ENCODE results near the gene GIN1.
"Not testable (repeated sequence)": the region's sequence is repeated elsewhere in the genome, so short reads cannot be mapped to it uniquely, and the experiment has no call there.

GIN1 gene, protein sequence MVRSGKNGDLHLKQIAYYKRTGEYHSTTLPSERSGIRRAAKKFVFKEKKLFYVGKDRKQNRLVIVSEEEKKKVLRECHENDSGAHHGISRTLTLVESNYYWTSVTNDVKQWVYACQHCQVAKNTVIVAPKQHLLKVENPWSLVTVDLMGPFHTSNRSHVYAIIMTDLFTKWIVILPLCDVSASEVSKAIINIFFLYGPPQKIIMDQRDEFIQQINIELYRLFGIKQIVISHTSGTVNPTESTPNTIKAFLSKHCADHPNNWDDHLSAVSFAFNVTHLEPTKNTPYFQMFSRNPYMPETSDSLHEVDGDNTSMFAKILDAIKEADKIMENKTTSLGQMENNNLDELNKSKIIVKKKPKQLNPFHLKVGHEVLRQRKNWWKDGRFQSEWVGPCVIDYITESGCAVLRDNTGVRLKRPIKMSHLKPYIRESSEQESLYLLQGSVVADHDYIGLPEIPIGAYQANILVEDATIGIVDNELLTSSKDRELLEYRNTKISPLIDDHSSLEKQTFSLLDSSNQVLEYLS

DNA sequence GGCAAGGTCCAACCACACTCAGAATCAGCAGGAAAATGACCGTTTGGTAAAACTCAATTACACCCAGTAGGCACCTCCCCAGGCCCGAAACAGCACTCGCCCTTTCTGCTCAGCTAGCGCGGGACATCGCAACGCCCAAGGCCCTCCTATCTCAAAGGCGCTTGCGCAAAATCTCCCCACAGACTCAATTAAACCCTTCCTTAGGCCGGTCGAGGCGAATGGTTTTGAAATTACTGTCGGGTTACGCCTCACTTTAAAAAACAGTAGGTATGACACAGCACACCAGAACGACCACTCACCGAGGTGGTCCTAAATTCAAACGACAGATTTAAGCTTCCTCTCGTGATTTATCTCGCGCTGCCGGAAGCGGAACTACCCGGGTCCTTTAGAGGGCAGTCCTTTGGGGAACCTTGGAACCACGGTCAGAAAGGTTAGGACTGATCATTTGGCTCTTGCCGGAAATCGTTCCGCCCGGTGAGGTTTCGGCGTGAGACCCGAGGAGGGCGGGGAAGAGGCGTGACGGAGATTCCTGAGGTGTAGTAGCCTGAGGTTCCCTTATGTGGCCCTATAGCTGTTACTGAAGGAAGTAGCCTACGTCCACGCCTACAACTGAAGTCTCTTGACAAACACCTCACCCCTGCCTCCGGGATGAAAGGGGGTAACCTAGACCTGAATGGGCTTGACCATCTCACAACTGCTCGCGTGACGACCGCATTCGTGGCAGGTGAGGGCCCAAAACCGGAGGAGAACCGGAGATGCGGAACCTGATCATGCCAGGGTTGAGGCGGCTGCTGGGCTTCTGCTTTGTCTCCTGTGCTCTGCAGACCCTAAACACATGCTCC lies at the start of gene GIN1, which contains the start of gene PPIP5K2:
Gene GIN1, minus strand, starts transcription at position 374 of the 842 bp plus-strand sequence. CDS start 11,431 bp downstream, outside the sequence.
Gene PPIP5K2, plus strand, starts transcription at position 537 of the 842 bp plus-strand sequence. CDS start 9,289 bp downstream, outside the sequence.
- Histone ChIP-seq H3K36me3 (ENCODE audit: control insufficient read depth, insufficient read depth, low read length) (no peaks in the 10 kb centered on the region), H3K9me3 (ENCODE audit: control insufficient read depth, insufficient read depth, low read length) (no peaks in the 10 kb centered on the region), H3K9ac (ENCODE audit: low read depth, low read length) (peak within 1 kb of the TSS; percentile 97), H3K4me3 (ENCODE audit: low read depth, low read length) (peak within 1 kb of the TSS; percentile 98), H3K27ac (ENCODE audit: low read depth, low read length) (peak within 1 kb of the TSS; percentile 99), H3K27me3 (ENCODE audit: control insufficient read depth, insufficient read depth, low read length) (no peaks in the 10 kb centered on the region), H3K4me1 (ENCODE audit: control insufficient read depth, insufficient read depth, low read length) (peaks cover 14% of the 10 kb centered on the region)

DNA sequence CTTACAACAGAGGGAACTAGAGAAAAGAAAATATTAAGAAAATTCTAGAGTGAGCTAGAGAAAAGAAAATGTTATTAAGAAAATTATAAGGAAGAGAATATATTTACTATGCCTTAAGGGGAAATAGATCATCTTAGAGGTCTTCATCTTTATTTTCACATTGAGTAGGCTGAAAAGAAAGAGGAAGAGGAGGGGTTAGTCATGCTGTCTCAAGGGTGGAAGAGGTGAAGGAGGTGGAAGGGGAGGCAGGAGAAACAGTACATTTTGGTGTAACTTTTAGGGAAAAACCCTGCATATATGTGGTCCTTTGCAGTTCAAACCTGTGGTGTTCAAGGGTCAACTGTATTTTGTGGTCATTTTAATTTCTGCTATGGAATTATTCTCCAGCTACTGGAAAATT lies 46.8 kb upstream of the GIN1 start:
- Histone ChIP-seq H3K27me3 (ENCODE audit: control insufficient read depth, insufficient read depth, low read length) (no peaks in the 10 kb centered on the region), H3K27ac (ENCODE audit: low read depth, low read length) (no peak overlapping the region), H3K4me1 (ENCODE audit: control insufficient read depth, insufficient read depth, low read length) (no peaks in the 10 kb centered on the region), H3K4me3 (ENCODE audit: low read depth, low read length) (no peak overlapping the region), H3K9me3 (ENCODE audit: control insufficient read depth, insufficient read depth, low read length) (no peaks in the 10 kb centered on the region), H3K36me3 (ENCODE audit: control insufficient read depth, insufficient read depth, low read length) (peaks cover 25% of the 10 kb centered on the region), H3K9ac (ENCODE audit: low read depth, low read length) (no peak overlapping the region)

DNA sequence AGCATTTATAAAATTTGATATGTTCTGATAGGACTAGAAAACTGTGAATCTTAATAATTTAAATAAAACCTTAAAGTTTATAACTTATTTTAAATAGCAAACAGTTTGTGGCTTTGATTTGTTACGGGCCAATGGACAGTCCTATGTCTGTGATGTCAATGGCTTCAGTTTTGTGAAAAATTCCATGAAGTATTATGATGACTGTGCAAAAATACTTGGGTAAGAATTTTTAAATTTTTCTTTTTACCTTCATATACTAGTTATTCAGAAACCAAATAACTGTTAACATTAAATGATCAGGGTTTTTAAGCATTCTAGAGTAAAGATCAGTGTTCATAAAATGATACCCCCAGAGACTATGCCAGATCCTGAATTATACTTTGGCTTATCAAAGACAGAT lies 31.2 kb upstream of the GIN1 start:
- H3K4me3 ChIP-seq (ENCODE audit: low read depth, low read length) = no peak overlapping the region
- peaks cover 60% of the 10 kb centered on the region for H3K36me3 ChIP-seq (ENCODE audit: control insufficient read depth, insufficient read depth, low read length)
- no peak overlapping the region for H3K9ac ChIP-seq (ENCODE audit: low read depth, low read length)
- H3K27ac ChIP-seq (ENCODE audit: low read depth, low read length) = no peak overlapping the region
- no peaks in the 10 kb centered on the region for H3K27me3 ChIP-seq (ENCODE audit: control insufficient read depth, insufficient read depth, low read length)
- H3K9me3 ChIP-seq (ENCODE audit: control insufficient read depth, insufficient read depth, low read length) = no peaks in the 10 kb centered on the region
- no peaks in the 10 kb centered on the region for H3K4me1 ChIP-seq (ENCODE audit: control insufficient read depth, insufficient read depth, low read length)

DNA sequence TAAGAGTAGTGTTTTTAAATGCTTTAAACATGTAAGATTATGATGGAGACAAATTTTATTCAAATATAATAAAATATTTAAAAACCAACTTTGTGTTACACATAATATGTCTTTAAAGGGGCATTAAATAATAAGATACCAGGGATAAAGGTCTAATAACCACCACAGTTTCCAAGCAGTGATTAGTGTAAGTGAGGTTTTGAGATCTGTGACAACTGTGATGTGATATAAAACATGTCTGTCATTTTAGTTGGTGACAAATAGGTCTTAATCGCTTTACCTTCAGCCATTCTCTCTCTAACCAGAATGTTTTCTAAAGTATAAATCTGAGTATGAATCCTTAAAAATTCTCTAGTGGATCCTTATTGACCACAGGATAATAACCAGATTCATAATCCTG lies 28.3 kb upstream of the GIN1 start:
- Histone ChIP-seq H3K27me3 (ENCODE audit: control insufficient read depth, insufficient read depth, low read length) (no peaks in the 10 kb centered on the region), H3K9me3 (ENCODE audit: control insufficient read depth, insufficient read depth, low read length) (no peaks in the 10 kb centered on the region), H3K9ac (ENCODE audit: low read depth, low read length) (no peak overlapping the region), H3K4me1 (ENCODE audit: control insufficient read depth, insufficient read depth, low read length) (no peaks in the 10 kb centered on the region), H3K4me3 (ENCODE audit: low read depth, low read length) (no peak overlapping the region), H3K36me3 (ENCODE audit: control insufficient read depth, insufficient read depth, low read length) (peaks cover 32% of the 10 kb centered on the region), H3K27ac (ENCODE audit: low read depth, low read length) (no peak overlapping the region)

- H3K36me3 ChIP-seq (ENCODE audit: control insufficient read depth, insufficient read depth, low read length) = peaks cover 18% of the 10 kb centered on the region
- no peaks in the 10 kb centered on the region for H3K4me1 ChIP-seq (ENCODE audit: control insufficient read depth, insufficient read depth, low read length)
Observed at GRCh38 chr5:103145196-103145595, 25.3 kb upstream of the GIN1 start.

DNA sequence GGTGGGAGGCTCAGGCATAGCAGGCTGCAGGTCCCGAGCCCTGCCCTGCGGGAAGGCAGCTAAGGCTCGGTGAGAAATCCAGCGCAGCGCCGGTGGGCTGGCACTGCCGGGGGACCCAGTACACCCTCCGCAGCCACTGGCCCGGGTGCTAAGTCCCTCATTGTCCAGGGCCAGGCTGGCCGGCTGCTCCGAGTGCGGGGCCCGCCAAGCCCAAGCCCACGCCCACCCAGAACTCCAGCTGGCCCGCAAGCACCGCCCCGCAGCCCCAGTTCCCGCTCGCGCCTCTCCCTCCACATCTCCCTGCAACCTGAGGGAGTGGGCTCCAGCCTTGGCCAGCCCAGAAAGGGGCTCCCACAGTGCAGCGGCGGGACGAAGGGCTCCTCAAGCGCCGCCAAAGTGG lies 22.2 kb upstream of the GIN1 start:
- H3K27me3 ChIP-seq (ENCODE audit: control insufficient read depth, insufficient read depth, low read length); H3K27ac ChIP-seq (ENCODE audit: low read depth, low read length); H3K9me3 ChIP-seq (ENCODE audit: control insufficient read depth, insufficient read depth, low read length); H3K4me3 ChIP-seq (ENCODE audit: low read depth, low read length); H3K9ac ChIP-seq (ENCODE audit: low read depth, low read length); H3K4me1 ChIP-seq (ENCODE audit: control insufficient read depth, insufficient read depth, low read length): not testable (repeated sequence)
- peaks cover 18% of the 10 kb centered on the region; the same call in 1 of the 2 replicates for H3K36me3 ChIP-seq (ENCODE audit: control insufficient read depth, insufficient read depth, low read length)

More at GRCh38 chr5:103145196-103145595, 25.3 kb upstream of the GIN1 start:
- H3K27ac ChIP-seq (ENCODE audit: low read depth, low read length) = no peak overlapping the region
- no peaks in the 10 kb centered on the region for H3K9me3 ChIP-seq (ENCODE audit: control insufficient read depth, insufficient read depth, low read length)
- no peaks in the 10 kb centered on the region for H3K27me3 ChIP-seq (ENCODE audit: control insufficient read depth, insufficient read depth, low read length)
- no peak overlapping the region for H3K9ac ChIP-seq (ENCODE audit: low read depth, low read length)
- H3K4me3 ChIP-seq (ENCODE audit: low read depth, low read length) = no peak overlapping the region

DNA sequence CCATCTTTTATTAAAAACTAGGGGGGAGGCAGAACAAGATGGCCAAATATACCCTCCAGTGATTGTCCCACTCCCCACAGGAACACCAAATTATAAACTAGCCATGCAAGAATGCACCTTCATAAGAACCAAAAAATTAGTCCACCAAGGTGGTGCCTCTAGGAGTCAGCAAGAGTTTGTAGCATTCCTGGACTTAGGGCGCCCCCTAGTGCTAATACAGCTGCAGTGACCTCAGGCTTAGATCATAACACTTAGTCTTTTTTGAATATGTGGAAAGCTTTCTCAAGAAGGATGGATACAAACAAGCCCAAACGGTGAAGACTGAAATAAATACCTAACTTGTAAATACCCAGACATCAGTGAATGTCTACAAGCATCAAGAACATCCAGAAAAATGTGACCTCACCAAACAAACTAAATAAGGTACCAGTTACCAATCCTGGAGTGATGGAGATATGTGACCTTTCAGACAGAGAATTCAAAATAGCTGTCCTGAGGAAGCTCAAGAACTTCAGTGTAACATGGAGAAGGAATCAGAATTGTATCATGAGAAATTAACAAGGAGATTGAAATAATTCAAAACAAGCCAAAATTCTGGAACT lies 19.4 kb upstream of the GIN1 start:
- Histone ChIP-seq H3K36me3 (ENCODE audit: control insufficient read depth, insufficient read depth, low read length) (peaks cover 18% of the 10 kb centered on the region; the same call in 1 of the 2 replicates), H3K9ac (ENCODE audit: low read depth, low read length) (no peak overlapping the region), H3K9me3 (ENCODE audit: control insufficient read depth, insufficient read depth, low read length) (no peaks in the 10 kb centered on the region), H3K27ac (ENCODE audit: low read depth, low read length) (no peak overlapping the region), H3K4me1 (ENCODE audit: control insufficient read depth, insufficient read depth, low read length) (no peaks in the 10 kb centered on the region), H3K27me3 (ENCODE audit: control insufficient read depth, insufficient read depth, low read length) (no peaks in the 10 kb centered on the region), H3K4me3 (ENCODE audit: low read depth, low read length) (no peak overlapping the region)

DNA sequence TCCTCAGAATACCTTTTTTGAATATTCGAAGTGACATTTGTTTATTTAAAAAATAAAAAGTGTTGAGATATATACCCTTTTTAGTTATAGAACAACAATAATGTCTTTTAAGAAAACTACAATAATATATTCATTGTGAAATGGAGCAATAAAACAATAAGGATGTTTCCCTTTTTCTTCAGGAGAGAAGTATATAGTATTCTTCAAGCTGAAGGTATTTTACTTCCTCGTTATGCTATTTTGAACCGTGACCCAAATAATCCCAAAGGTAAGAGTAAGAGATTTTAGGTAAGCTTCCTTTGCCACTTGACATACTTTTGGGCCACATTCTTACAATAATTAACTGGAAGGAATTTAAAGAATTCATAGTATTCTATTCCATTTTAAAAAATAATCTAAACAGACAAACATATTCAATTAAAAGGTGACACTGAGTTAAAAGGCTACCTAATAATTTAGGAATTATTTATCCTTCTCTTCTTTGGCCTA lies 18.3 kb upstream of the GIN1 start:
- Histone ChIP-seq H3K4me1 (ENCODE audit: control insufficient read depth, insufficient read depth, low read length) (no peaks in the 10 kb centered on the region), H3K36me3 (ENCODE audit: control insufficient read depth, insufficient read depth, low read length) (peaks cover 18% of the 10 kb centered on the region; the same call in 1 of the 2 replicates), H3K27me3 (ENCODE audit: control insufficient read depth, insufficient read depth, low read length) (no peaks in the 10 kb centered on the region), H3K27ac (ENCODE audit: low read depth, low read length) (no peak overlapping the region), H3K4me3 (ENCODE audit: low read depth, low read length) (no peak overlapping the region), H3K9ac (ENCODE audit: low read depth, low read length) (no peak overlapping the region), H3K9me3 (ENCODE audit: control insufficient read depth, insufficient read depth, low read length) (no peaks in the 10 kb centered on the region)

DNA sequence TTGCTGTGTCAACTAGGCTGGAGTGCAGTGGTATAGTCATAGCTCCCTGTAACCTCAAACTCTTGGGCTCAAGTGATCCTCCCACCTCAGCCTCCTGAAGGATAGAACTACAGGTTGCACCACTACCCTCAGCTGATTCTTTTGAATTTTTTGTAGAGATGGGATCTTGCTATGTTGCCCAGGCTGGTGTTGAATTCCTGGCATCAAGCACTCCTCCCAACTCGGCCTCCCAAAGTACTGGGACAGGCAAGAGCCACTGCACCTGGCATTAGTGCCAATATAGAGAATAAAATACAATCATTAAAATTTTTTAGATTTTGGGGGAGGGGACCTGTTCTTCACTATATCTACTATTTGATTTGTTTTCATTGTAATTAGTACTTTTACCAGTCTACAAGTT lies 15.5 kb upstream of the GIN1 start:
- Histone ChIP-seq H3K27ac (ENCODE audit: low read depth, low read length) (no peak overlapping the region), H3K27me3 (ENCODE audit: control insufficient read depth, insufficient read depth, low read length) (no peaks in the 10 kb centered on the region), H3K9me3 (ENCODE audit: control insufficient read depth, insufficient read depth, low read length) (no peaks in the 10 kb centered on the region), H3K4me3 (ENCODE audit: low read depth, low read length) (no peak overlapping the region), H3K9ac (ENCODE audit: low read depth, low read length) (no peak overlapping the region), H3K4me1 (ENCODE audit: control insufficient read depth, insufficient read depth, low read length) (no peaks in the 10 kb centered on the region), H3K36me3 (ENCODE audit: control insufficient read depth, insufficient read depth, low read length) (peaks cover 23% of the 10 kb centered on the region; the same call in 1 of the 2 replicates)

DNA sequence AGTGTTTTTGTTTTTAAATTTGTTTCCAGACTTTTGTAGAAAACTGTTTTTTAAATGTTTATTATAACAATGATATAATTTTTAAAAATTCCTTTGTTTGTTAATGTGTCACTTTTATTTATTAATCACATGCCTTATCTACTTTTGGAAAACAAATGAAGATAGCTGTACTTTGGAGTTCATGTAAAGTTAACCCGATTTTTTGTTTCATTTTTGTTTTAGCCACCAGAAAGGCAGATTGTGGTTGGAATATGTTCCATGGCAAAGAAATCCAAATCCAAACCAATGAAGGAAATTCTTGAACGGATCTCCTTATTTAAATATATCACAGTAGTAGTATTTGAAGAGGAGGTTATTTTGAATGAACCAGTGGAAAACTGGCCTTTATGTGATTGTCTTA lies 13.3 kb upstream of the GIN1 start:
- Histone ChIP-seq H3K9me3 (ENCODE audit: control insufficient read depth, insufficient read depth, low read length) (no peaks in the 10 kb centered on the region), H3K4me1 (ENCODE audit: control insufficient read depth, insufficient read depth, low read length) (no peaks in the 10 kb centered on the region), H3K27ac (ENCODE audit: low read depth, low read length) (no peak overlapping the region), H3K36me3 (ENCODE audit: control insufficient read depth, insufficient read depth, low read length) (peaks cover 12% of the 10 kb centered on the region; the same call in 1 of the 2 replicates), H3K9ac (ENCODE audit: low read depth, low read length) (no peak overlapping the region), H3K4me3 (ENCODE audit: low read depth, low read length) (no peak overlapping the region), H3K27me3 (ENCODE audit: control insufficient read depth, insufficient read depth, low read length) (no peaks in the 10 kb centered on the region)

Data from HUES48 (cell line).